ENCODE results near the gene ERAP2.

- TF ChIP-seq CTCF (conservative IDR thresholded peaks at IDR 0.05), result no peak
- no peak for TF ChIP-seq ZFX (IDR thresholded peaks at IDR 0.05)
These were observed 37.9 kb upstream of the ERAP2 start for GRCh38 chr5:96838201-96839070.
